ENCODE measurements around the gene APBB1IP.
"Not testable (repeated sequence)": the region's sequence is repeated elsewhere in the genome, so short reads cannot be mapped to it uniquely, and the experiment has no call there.

Gene APBB1IP

GRCh38 chr10:26437637-26438461 is at the start of gene APBB1IP:
TSS of gene APBB1IP (plus strand) at chr10:26438341. CDS start at chr10:26492327, 53,986 bp downstream.
- no peak for DNase-seq

- no peak for DNase-seq
Observed at GRCh38 chr10:26389533-26389932, 48.6 kb upstream of the APBB1IP start.

- no peak for DNase-seq
Observed at GRCh38 chr10:26391701-26392695, 46.1 kb upstream of the APBB1IP start.

- DNase-seq = not testable (repeated sequence)
Observed at GRCh38 chr10:26398353-26398752, 39.8 kb upstream of the APBB1IP start.

GRCh38 chr10:26407406-26407969 is 30.7 kb upstream of the APBB1IP start:
- DNase-seq = no peak

GRCh38 chr10:26408858-26409494 is 29.2 kb upstream of the APBB1IP start:
- DNase-seq = no peak

GRCh38 chr10:26410356-26410755 is 27.8 kb upstream of the APBB1IP start:
- DNase-seq = no peak

GRCh38 chr10:26412932-26413331 is 25.2 kb upstream of the APBB1IP start:
- no peak for DNase-seq

GRCh38 chr10:26413375-26413774 is 24.8 kb upstream of the APBB1IP start:
- DNase-seq = no peak

- no peak for DNase-seq
Observed at GRCh38 chr10:26417136-26417535, 21.0 kb upstream of the APBB1IP start.

- no peak for DNase-seq
Observed at GRCh38 chr10:26422977-26423376, 15.2 kb upstream of the APBB1IP start.

GRCh38 chr10:26423722-26424121 is 14.4 kb upstream of the APBB1IP start:
- DNase-seq = no peak

- DNase-seq = no peak
Observed at GRCh38 chr10:26430641-26431163, 7.4 kb upstream of the APBB1IP start.

- no peak for DNase-seq
Observed at GRCh38 chr10:26432938-26433337, 5.2 kb upstream of the APBB1IP start.

- no peak for DNase-seq
Observed at GRCh38 chr10:26435852-26436251, 2.3 kb upstream of the APBB1IP start.

GRCh38 chr10:26436848-26437247 is 1.3 kb upstream of the APBB1IP start:
- no peak for DNase-seq

- no peak for DNase-seq
Observed at GRCh38 chr10:26438534-26439341, 597 bp downstream of the APBB1IP start.

GRCh38 chr10:26439406-26440087 is 1.4 kb downstream of the APBB1IP start:
- DNase-seq = no peak

GRCh38 chr10:26440088-26440470 is 1.9 kb downstream of the APBB1IP start:
- DNase-seq = no peak

GRCh38 chr10:26441491-26442214 is 3.5 kb downstream of the APBB1IP start:
- no peak for DNase-seq
